MM.1S (cell line): ENCODE measurements around the gene TMEM134.

ENCODE experiments used
- CTCF ChIP-seq: fragments of 300-600 bp; sonication (generic); IDR thresholded peaks from 2 replicates; pipeline ENCODE4 v1.5.1; 2016; ENCODE audit warnings: antibody characterized with exemption, low read length, mixed read lengths
- EZH2 ChIP-seq: fragments of 300-600 bp; sonication (generic); optimal IDR thresholded peaks from 2 replicates; pipeline ENCODE3; 2017; ENCODE audit warnings: low read depth, mild to moderate bottlenecking, antibody characterized with exemption, low read length, mixed read lengths
- EZH2phosphoT487 ChIP-seq: fragments of 300-600 bp; sonication (generic); IDR thresholded peaks from 2 replicates; pipeline ENCODE4 v1.6.1; 2018; ENCODE audit warnings: antibody characterized with exemption, low read length

DNA sequence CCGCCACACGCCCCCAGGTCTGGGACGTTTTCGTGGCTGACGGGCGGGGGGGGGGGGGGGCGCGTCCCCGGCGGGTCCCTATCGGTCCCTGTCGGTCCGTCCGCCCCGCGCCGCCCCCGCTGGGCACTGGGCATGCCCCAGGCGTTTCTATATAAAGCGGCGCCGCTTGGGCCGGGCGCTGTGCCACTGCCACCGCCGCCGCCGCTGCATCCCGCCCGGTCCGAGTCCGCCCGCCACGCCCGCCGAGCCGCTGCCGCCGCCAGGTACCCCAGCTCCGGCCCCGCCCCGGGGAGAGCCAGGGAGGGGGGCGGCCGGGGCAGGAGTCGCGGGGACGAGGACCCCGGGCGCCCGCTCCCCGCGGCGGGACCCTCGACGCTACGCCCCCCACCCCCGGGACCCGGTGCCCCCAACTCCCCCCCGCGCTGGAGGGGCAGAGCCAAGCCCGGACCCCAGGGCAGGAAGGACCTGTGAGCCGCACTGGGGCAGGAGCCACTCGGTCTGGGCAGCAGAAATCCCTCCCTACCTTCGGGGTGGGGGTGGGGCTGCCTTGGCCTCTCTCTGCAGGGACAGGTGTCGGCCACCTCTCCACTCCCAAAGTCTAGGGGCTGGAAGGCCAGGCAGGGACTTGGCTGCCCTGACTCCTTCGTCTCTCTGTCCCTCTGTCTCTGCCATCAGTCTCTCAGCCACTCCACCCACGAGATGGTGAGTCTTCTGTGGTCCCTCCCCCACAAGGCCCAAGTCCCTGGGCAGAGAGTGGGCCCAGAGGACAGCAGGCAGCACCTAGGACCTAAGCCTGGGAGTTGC is 53.3 kb downstream of the TMEM134 start, which contains the start of gene CARNS1:
- TF ChIP-seq CTCF: no peak
- TF ChIP-seq EZH2phosphoT487: no peak
- no peak for TF ChIP-seq EZH2
